Keratinocyte (primary cell): ENCODE results near the gene AFM. TPM values are rescaled to one million over a fixed set of nuclear protein-coding genes. Genes with fewer than 3 reads are reported as not detected.

ENCODE experiments used
- DNase-seq: peaks from one replicate; pipeline ENCODE4 v3.0.0-alpha.2; 2011; ENCODE audit warnings: low read depth, missing footprints, low spot score
- FAIRE-seq: peaks from 2 replicates; lab custom pipeline; 2011; peaks lifted over from hg19 to GRCh38; lab: Jason Lieb, UNC
- H2AFZ ChIP-seq: 2 replicates; pipeline ENCODE4 v1.6.0; 2012; ENCODE audit warnings: low read length, control low read depth, inconsistent platforms; ENCODE audit not compliant: control insufficient read depth
- H3K27ac ChIP-seq: 2 replicates; pipeline ENCODE4 v1.5.1; 2011; ENCODE audit warnings: low read length; ENCODE audit not compliant: control insufficient read depth, insufficient read depth
- H3K27me3 ChIP-seq: 3 replicates; pipeline ENCODE4 v1.6.0; 2011; ENCODE audit warnings: low read length; ENCODE audit not compliant: control insufficient read depth, insufficient read depth; ENCODE audit errors: extremely low read depth
- H3K36me3 ChIP-seq, 2 experiments: 2 replicates in 1 of 2; 3 replicates in 1 of 2; pipeline ENCODE4 v1.5.1; 2011; ENCODE audit warnings: low read length in 2 of 2, mild to moderate bottlenecking in 1 of 2; ENCODE audit not compliant: control insufficient read depth in 2 of 2, insufficient read depth in 2 of 2; ENCODE audit errors: extremely low read depth in 1 of 2
- H3K4me1 ChIP-seq: 3 replicates; pipeline ENCODE4 v1.5.1; 2011; ENCODE audit warnings: low read length; ENCODE audit not compliant: control insufficient read depth, insufficient read depth; ENCODE audit errors: extremely low read depth
- H3K4me2 ChIP-seq: 3 replicates; pipeline ENCODE4 v1.6.0; 2011; ENCODE audit warnings: low read depth, low read length; ENCODE audit not compliant: control insufficient read depth, insufficient read depth; ENCODE audit errors: extremely low read depth
- H3K4me3 ChIP-seq, 3 experiments: fragments of 200-600 bp in 1 of 3; sonication (generic) in 1 of 3; 2 replicates in 2 of 3; 3 replicates in 1 of 3; pipeline ENCODE4 v1.5.1; 2011 to 2016; ENCODE audit warnings: low read length in 3 of 3, mild to moderate bottlenecking in 3 of 3, control low read depth in 2 of 3, inconsistent platforms in 1 of 3, low read depth in 1 of 3, mixed read lengths in 1 of 3, mixed run types in 1 of 3, moderate library complexity in 1 of 3; ENCODE audit not compliant: control insufficient read depth in 2 of 3, insufficient read depth in 2 of 3; ENCODE audit errors: extremely low read depth in 1 of 3
- H3K79me2 ChIP-seq: 2 replicates; pipeline ENCODE4 v1.6.0; 2012; ENCODE audit warnings: low read length; ENCODE audit not compliant: control insufficient read depth, insufficient read depth
- H3K9ac ChIP-seq: 3 replicates; pipeline ENCODE4 v1.6.0; 2011; ENCODE audit warnings: low read length; ENCODE audit not compliant: control insufficient read depth, insufficient read depth; ENCODE audit errors: extremely low read depth
- H3K9me1 ChIP-seq: 3 replicates; pipeline ENCODE4 v1.6.0; 2011; ENCODE audit warnings: low read length; ENCODE audit not compliant: control insufficient read depth, insufficient read depth; ENCODE audit errors: extremely low read depth
- H3K9me3 ChIP-seq: 2 replicates; pipeline ENCODE4 v1.5.1; 2012; ENCODE audit warnings: low read depth, low read length; ENCODE audit not compliant: control insufficient read depth
- H4K20me1 ChIP-seq: 3 replicates; pipeline ENCODE4 v1.6.0; 2011; ENCODE audit warnings: low read length; ENCODE audit not compliant: control insufficient read depth, insufficient read depth; ENCODE audit errors: extremely low read depth
- CTCF ChIP-seq, 3 experiments: IDR thresholded peaks in 1 of 3; conservative IDR thresholded peaks in 1 of 3; optimal IDR thresholded peaks in 1 of 3; 2 replicates in 2 of 3; 3 replicates in 1 of 3; pipeline versions ENCODE3 to v1.5.1; 2011; ENCODE audit warnings: low read length in 3 of 3, mild to moderate bottlenecking in 3 of 3, moderate library complexity in 2 of 3, control low read depth in 1 of 3, inconsistent platforms in 1 of 3; ENCODE audit not compliant: insufficient read depth in 2 of 3; ENCODE audit errors: extremely low read depth in 1 of 3
- EZH2 ChIP-seq: IDR thresholded peaks from one replicate; pipeline ENCODE4 v1.6.1; 2012; ENCODE audit warnings: inconsistent platforms, mild to moderate bottlenecking, low read length, moderate library complexity
- dilution Hi-C: fragments of 300-500 bp; cut with MboI; formaldehyde crosslinking; loops from one replicate; pipeline ENCODE4 v1.7.0; 2020; ENCODE audit warnings: low sequenced_read_pairs; ENCODE audit not compliant: extremely low pct_ligation_motif_present
- polyA plus RNA-seq, 5 experiments: library from polyadenylated mRNA; depleted of rRNA in 3 of 5; stranded (reverse) in 3 of 5; stranded (forward) in 1 of 5; unstranded in 1 of 5; fragments of >200 nt; gene quantifications; 1 replicate in 1 of 5; 2 replicates in 3 of 5; 3 replicates in 1 of 5; pipeline versions ENCODE4 v1.2.1 to v1.2.3, GENCODE V29; 2011 to 2012; ENCODE audit warnings: missing spikeins in 2 of 5, low read depth in 1 of 5, low replicate concordance in 1 of 5

AFM gene
- polyA plus RNA-seq, 1 donor (not counting 4 experiments of a cell fraction or from before 2014, with no cell fraction given): not detected

GRCh38 chr4:73533515-73534422 lies 52.2 kb downstream of the AFM start:
- no peaks in the 10 kb centered on the region for H3K9me1 ChIP-seq
- DNase-seq (no peak), FAIRE-seq (no peak)
- no peaks in the 10 kb centered on the region for H4K20me1 ChIP-seq
- dilution Hi-C loops: no loop called here
- no peak overlapping the region for H3K9ac ChIP-seq
- no peak overlapping the region for H3K27ac ChIP-seq
- H3K79me2 ChIP-seq: no peaks in the 10 kb centered on the region
- no peak overlapping the region for H3K4me2 ChIP-seq
- H3K4me3 ChIP-seq: no peak overlapping the region
- no peaks in the 10 kb centered on the region for H3K27me3 ChIP-seq
- H3K4me1 ChIP-seq: no peaks in the 10 kb centered on the region
- no peaks in the 10 kb centered on the region for H3K9me3 ChIP-seq
- TF ChIP-seq EZH2 (no peak), CTCF (optimal IDR thresholded peaks at IDR 0.05 in 1 of 3, IDR thresholded peaks at IDR 0.05 in 1 of 3, conservative IDR thresholded peaks at IDR 0.05 in 1 of 3; ENCODE audit: extremely low read depth in 1 of 3, insufficient read depth in 2 of 3, low read length in 3 of 3) (no peak)
- H3K36me3 ChIP-seq: no peaks in the 10 kb centered on the region
- no peak overlapping the region for H2AFZ ChIP-seq

GRCh38 chr4:73538162-73538561 lies 56.6 kb downstream of the AFM start:
- H3K4me2 ChIP-seq: no peak overlapping the region
- H3K9ac ChIP-seq: no peak overlapping the region
- no peaks in the 10 kb centered on the region for H3K27me3 ChIP-seq
- H3K9me1 ChIP-seq: no peaks in the 10 kb centered on the region
- H3K9me3 ChIP-seq: no peaks in the 10 kb centered on the region
- H2AFZ ChIP-seq: no peak overlapping the region
- dilution Hi-C loops: no loop called here
- H3K4me3 ChIP-seq: no peak overlapping the region
- FAIRE-seq (no peak), DNase-seq (no peak)
- H3K79me2 ChIP-seq: no peaks in the 10 kb centered on the region
- H3K27ac ChIP-seq: no peak overlapping the region
- no peaks in the 10 kb centered on the region for H3K4me1 ChIP-seq
- no peaks in the 10 kb centered on the region for H4K20me1 ChIP-seq
- TF ChIP-seq CTCF (optimal IDR thresholded peaks at IDR 0.05 in 1 of 3, IDR thresholded peaks at IDR 0.05 in 1 of 3, conservative IDR thresholded peaks at IDR 0.05 in 1 of 3; ENCODE audit: extremely low read depth in 1 of 3, insufficient read depth in 2 of 3, low read length in 3 of 3): no peak
- no peak for TF ChIP-seq EZH2
- no peaks in the 10 kb centered on the region for H3K36me3 ChIP-seq
